NCI-H748 treated with DMSO at 0.1 percent for 48 hours (cell line): Measurements from ENCODE around the gene CAPS2.

Experiments
- DNase-seq: peaks from one replicate; lab custom pipeline; 2025; lab: John Stamatoyannopoulos, UW

The CAPS2 gene

GRCh38 chr12:75305412-75306332 lies 24.5 kb downstream of the CAPS2 start:
- no peak for DNase-seq

GRCh38 chr12:75302781-75303180 lies 27.3 kb downstream of the CAPS2 start:
- no peak for DNase-seq

GRCh38 chr12:75302225-75302624 lies 27.9 kb downstream of the CAPS2 start:
- no peak for DNase-seq

GRCh38 chr12:75294797-75295196 lies 35.3 kb downstream of the CAPS2 start:
- DNase-seq, result no peak

GRCh38 chr12:75294336-75294735 lies 35.8 kb downstream of the CAPS2 start:
- no peak for DNase-seq

- no peak for DNase-seq
These were observed 39.1 kb downstream of the CAPS2 start for GRCh38 chr12:75291014-75291413.

- DNase-seq, result no peak
These were observed 40.4 kb downstream of the CAPS2 start for GRCh38 chr12:75289753-75290152.

GRCh38 chr12:75288860-75289259 lies 41.3 kb downstream of the CAPS2 start:
- DNase-seq, result no peak

- DNase-seq, result no peak
These were observed 54.4 kb downstream of the CAPS2 start for GRCh38 chr12:75275702-75276101.

- no peak for DNase-seq
These were observed 58.5 kb downstream of the CAPS2 start for GRCh38 chr12:75271576-75271975.

- DNase-seq, result no peak
These were observed 60.0 kb downstream of the CAPS2 start for GRCh38 chr12:75270157-75270556.

- no peak for DNase-seq
These were observed 60.9 kb downstream of the CAPS2 start for GRCh38 chr12:75269209-75269608.

- no peak for DNase-seq
These were observed 69.8 kb downstream of the CAPS2 start for GRCh38 chr12:75260316-75260715.

GRCh38 chr12:75259143-75259542 lies 71.0 kb downstream of the CAPS2 start:
- DNase-seq, result no peak

GRCh38 chr12:75257510-75257909 lies 72.6 kb downstream of the CAPS2 start:
- no peak for DNase-seq

GRCh38 chr12:75245108-75245507 lies 85.0 kb downstream of the CAPS2 start:
- no peak for DNase-seq

- DNase-seq, result no peak
These were observed 90.1 kb downstream of the CAPS2 start for GRCh38 chr12:75239987-75240386.

- no peak for DNase-seq
These were observed 93.9 kb downstream of the CAPS2 start for GRCh38 chr12:75236206-75236605.

- DNase-seq, result no peak
These were observed 103.0 kb downstream of the CAPS2 start for GRCh38 chr12:75227132-75227531.
